ENCODE measurements around the gene NF2. TPM values are rescaled to one million over a fixed set of nuclear protein-coding genes. Genes with fewer than 3 reads are reported as not detected.

NF2 gene
- total and polyA plus RNA-seq, 11 donors: 15.0 to 137 (median 52.1) TPM

GRCh38 chr22:29689206-29689879 lies 85.9 kb downstream of the NF2 start:
- peaks cover 0 to 69% (median 44%) of the 10 kb centered on the region in 9 donors for H3K36me3 ChIP-seq
- H3K27ac ChIP-seq: no peak overlapping the region
- H3K4me1 ChIP-seq: peaks cover 0 to 4% (median 0%) of the 10 kb centered on the region in 12 donors
- no peaks in the 10 kb centered on the region for H3K27me3 ChIP-seq
- DNase-seq: no peak
- WGBS, 4 donors: 74 to 79% (median 77%) methylated on average over 5 of the region's 5 CpGs
- H3K4me3 ChIP-seq: no peak overlapping the region
- H3K9me3 ChIP-seq: no peaks in the 10 kb centered on the region
- TF ChIP-seq POLR2A (IDR thresholded peaks at IDR 0.05): no peak
- TF ChIP-seq CTCF (IDR thresholded peaks at IDR 0.05): no peak
- intact Hi-C loops (cut with DNase I): loop anchor here in 5 of 10 donors (5.0 to 10.0 kb wide), 3 partner anchors 315 to 395 kb away; partner anchors contain the start of gene HORMAD2 (in 3 of the 5)
- no peak for ATAC-seq

GRCh38 chr22:29689880-29690213 lies 86.4 kb downstream of the NF2 start:
- Histone ChIP-seq H3K4me3 (no peak overlapping the region), H3K27ac (no peak overlapping the region), H3K4me1 (peaks cover 0 to 4% (median 0%) of the 10 kb centered on the region in 12 donors), H3K27me3 (no peaks in the 10 kb centered on the region), H3K9me3 (no peaks in the 10 kb centered on the region), H3K36me3 (peaks cover 0 to 71% (median 42%) of the 10 kb centered on the region in 9 donors)
- DNase-seq: peak; percentile 45 to 76 (median 59)
- intact Hi-C loops (cut with DNase I): loop anchor here in 8 of 10 donors (1.0 to 10.0 kb wide), 7 partner anchors 315 to 399 kb away; partner anchors contain the start of gene HORMAD2 (in 3 of the 8)
- ATAC-seq: peak in 3 of 4 donors; percentile 66 to 77 (median 74)
- WGBS, 4 donors: 17 to 41% (median 34%) methylated on average over 8 of the region's 8 CpGs
- TF ChIP-seq POLR2A (IDR thresholded peaks at IDR 0.05): no peak
- TF ChIP-seq CTCF (IDR thresholded peaks at IDR 0.05): peak; percentile 51 to 78 (median 64)

- TF ChIP-seq POLR2A (IDR thresholded peaks at IDR 0.05): no peak
- no peak for TF ChIP-seq CTCF (IDR thresholded peaks at IDR 0.05)
- Histone ChIP-seq H3K4me3 (no peak overlapping the region), H3K4me1 (peaks cover 0 to 4% (median 0%) of the 10 kb centered on the region in 12 donors), H3K27me3 (no peaks in the 10 kb centered on the region), H3K9me3 (no peaks in the 10 kb centered on the region), H3K27ac (no peak overlapping the region), H3K36me3 (peaks cover 0 to 71% (median 44%) of the 10 kb centered on the region in 9 donors)
- DNase-seq (peak in 1 of 5 donors; percentile 37), ATAC-seq (no peak)
- intact Hi-C loops (cut with DNase I): loop anchor here in 6 of 10 donors (1.0 to 10.0 kb wide), 5 partner anchors 314 to 399 kb away; no protein-coding TSS in a partner anchor
- 78 to 82% (median 82%) methylated on average over 9 of the region's 9 CpGs for WGBS, 4 donors
These were observed 87.0 kb downstream of the NF2 start for GRCh38 chr22:29690476-29690875.

- ATAC-seq (no peak), DNase-seq (peak in 1 of 5 donors; percentile 38)
- intact Hi-C loops (cut with DNase I): loop anchor here in 5 of 10 donors (2.0 to 10.0 kb wide), 4 partner anchors 313 to 397 kb away; no protein-coding TSS in a partner anchor
- Histone ChIP-seq H3K4me1 (peaks cover 0 to 4% (median 0%) of the 10 kb centered on the region in 12 donors), H3K36me3 (peaks cover 0 to 69% (median 47%) of the 10 kb centered on the region in 9 donors), H3K27ac (no peak overlapping the region), H3K27me3 (no peaks in the 10 kb centered on the region), H3K9me3 (no peaks in the 10 kb centered on the region), H3K4me3 (no peak overlapping the region)
- no peak for TF ChIP-seq CTCF (IDR thresholded peaks at IDR 0.05)
- TF ChIP-seq POLR2A (IDR thresholded peaks at IDR 0.05): no peak
- 89 to 94% (median 92%) methylated on average over 12 to 13 of the region's 13 CpGs for WGBS, 4 donors
These were observed 88.3 kb downstream of the NF2 start for GRCh38 chr22:29691636-29692326.
